ENCODE results near the gene TRIM17.

Gene TRIM17

DNA sequence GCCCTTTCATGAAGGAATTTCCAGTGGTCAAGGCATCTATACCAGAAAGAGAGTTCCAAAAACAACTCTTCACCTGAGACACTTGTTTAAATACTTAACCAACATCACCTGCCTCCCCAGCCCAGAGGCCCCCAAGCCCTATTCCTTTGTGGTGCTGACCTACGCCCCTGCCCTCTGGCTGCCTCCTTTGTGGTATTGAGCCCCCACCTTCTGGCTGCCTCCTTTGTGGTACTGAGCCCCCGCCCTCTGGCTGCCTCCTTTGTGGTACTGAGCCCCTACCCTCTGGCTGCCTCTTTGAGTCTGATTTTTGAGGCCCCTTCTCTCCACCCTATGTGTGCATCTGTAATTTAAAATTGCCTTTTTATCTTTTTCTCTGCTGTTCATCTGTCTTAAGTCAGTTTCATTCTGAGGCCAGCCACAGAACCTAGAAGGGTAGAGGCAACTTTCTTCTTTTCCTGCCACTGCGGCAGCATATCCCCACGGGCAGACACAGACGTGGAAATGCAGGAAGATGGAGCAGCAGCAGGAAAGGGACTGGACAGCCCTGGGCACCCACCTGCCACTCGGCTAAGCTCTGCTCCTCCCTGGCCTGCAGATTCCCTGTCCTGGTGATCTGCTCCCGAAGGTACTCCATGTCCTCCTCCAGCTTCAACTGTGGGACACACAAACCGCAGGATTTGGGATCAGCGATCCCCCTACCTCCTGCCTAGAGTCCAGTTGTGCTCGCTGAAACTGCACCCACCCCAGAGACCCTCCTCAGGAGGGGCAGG lies 3.2 kb downstream of the TRIM17 start:
- peaks cover 7% of the 10 kb centered on the region for H3K36me3 ChIP-seq (ENCODE audit: insufficient read depth, low read length)
- H3K4me3 ChIP-seq (ENCODE audit: low read length), result no peak overlapping the region
- no peaks in the 10 kb centered on the region for H3K9me3 ChIP-seq (replicated peaks; ENCODE audit: low read length)
- peaks cover 7% of the 10 kb centered on the region for H3K4me1 ChIP-seq (ENCODE audit: control insufficient read depth, insufficient read depth, low read length)
- peaks cover 36% of the 10 kb centered on the region for H3K27me3 ChIP-seq (ENCODE audit: control insufficient read depth, insufficient read depth, low read length)
- H3K9ac ChIP-seq (ENCODE audit: low read depth, low read length), result no peak overlapping the region
- H3K4me2 ChIP-seq (ENCODE audit: low read length), result no peak overlapping the region

- H3K27me3 ChIP-seq (ENCODE audit: control insufficient read depth, insufficient read depth, low read length), result peaks cover 20% of the 10 kb centered on the region
- no peak overlapping the region for H3K9ac ChIP-seq (ENCODE audit: low read depth, low read length)
- no peaks in the 10 kb centered on the region for H3K9me3 ChIP-seq (replicated peaks; ENCODE audit: low read length)
- peaks cover 16% of the 10 kb centered on the region for H3K4me1 ChIP-seq (ENCODE audit: control insufficient read depth, insufficient read depth, low read length)
- H3K36me3 ChIP-seq (ENCODE audit: insufficient read depth, low read length), result peaks cover 7% of the 10 kb centered on the region
- no peak overlapping the region for H3K4me2 ChIP-seq (ENCODE audit: low read length)
- H3K4me3 ChIP-seq (ENCODE audit: low read length), result no peak overlapping the region
These were observed 4.9 kb downstream of the TRIM17 start for GRCh38 chr1:228411548-228412430.

- H3K9ac ChIP-seq (ENCODE audit: low read depth, low read length), result no peak overlapping the region
- no peaks in the 10 kb centered on the region for H3K9me3 ChIP-seq (replicated peaks; ENCODE audit: low read length)
These were observed 5.5 kb downstream of the TRIM17 start for GRCh38 chr1:228411121-228411520.

DNA sequence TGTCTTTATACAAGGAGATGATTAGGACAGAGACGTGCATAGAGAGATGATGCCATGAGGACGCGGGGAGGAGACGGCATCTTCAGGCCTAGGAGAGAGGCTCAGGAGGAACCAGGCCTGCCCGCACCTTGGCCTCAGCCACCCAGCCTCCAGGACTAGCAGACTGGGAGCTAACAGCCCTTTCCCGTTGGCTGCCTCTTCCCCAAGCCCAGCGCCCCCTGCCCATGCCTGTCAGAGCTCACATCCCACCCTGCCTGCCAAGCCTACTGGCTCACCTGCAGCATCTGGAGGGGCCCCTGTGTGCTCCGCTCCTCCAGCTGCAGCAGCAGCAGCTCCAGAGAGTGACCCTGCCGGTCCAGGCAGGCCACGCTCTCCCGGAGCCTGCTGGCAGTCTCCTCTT lies 6.0 kb downstream of the TRIM17 start:
- no peak overlapping the region for H3K4me2 ChIP-seq (ENCODE audit: low read length)
- no peak overlapping the region for H3K4me3 ChIP-seq (ENCODE audit: low read length)
- H3K36me3 ChIP-seq (ENCODE audit: insufficient read depth, low read length), result peaks cover 7% of the 10 kb centered on the region
- peaks cover 11% of the 10 kb centered on the region for H3K4me1 ChIP-seq (ENCODE audit: control insufficient read depth, insufficient read depth, low read length)
- H3K9me3 ChIP-seq (replicated peaks; ENCODE audit: low read length), result no peaks in the 10 kb centered on the region
- H3K9ac ChIP-seq (ENCODE audit: low read depth, low read length), result no peak overlapping the region
- peaks cover 13% of the 10 kb centered on the region for H3K27me3 ChIP-seq (ENCODE audit: control insufficient read depth, insufficient read depth, low read length)

More at GRCh38 chr1:228411121-228411520, 5.5 kb downstream of the TRIM17 start:
- H3K27me3 ChIP-seq (ENCODE audit: control insufficient read depth, insufficient read depth, low read length), result peaks cover 17% of the 10 kb centered on the region
- no peak overlapping the region for H3K4me2 ChIP-seq (ENCODE audit: low read length)
- H3K4me3 ChIP-seq (ENCODE audit: low read length), result no peak overlapping the region
- peaks cover 15% of the 10 kb centered on the region for H3K4me1 ChIP-seq (ENCODE audit: control insufficient read depth, insufficient read depth, low read length)
- peaks cover 7% of the 10 kb centered on the region for H3K36me3 ChIP-seq (ENCODE audit: insufficient read depth, low read length)

DNA sequence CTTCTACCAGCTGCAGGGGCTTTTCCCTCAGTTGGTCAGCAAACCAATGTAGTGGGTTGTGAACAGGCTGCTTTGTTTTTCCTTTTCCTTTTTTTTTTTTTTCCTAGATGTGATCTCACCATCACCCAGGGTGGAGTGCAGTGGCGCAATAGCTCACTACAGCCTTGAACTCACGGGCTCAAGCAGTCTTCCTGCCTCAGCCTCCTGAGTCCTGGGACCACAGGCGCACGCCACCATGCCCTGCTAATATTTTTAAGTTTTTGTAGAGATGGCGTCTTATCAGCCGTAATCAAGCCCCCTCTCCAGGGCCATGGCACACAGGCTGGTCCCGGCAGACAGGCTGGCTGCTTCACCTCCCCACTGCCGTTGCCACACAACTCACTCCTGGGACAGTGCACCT lies 6.6 kb downstream of the TRIM17 start:
- Histone ChIP-seq H3K4me1 (ENCODE audit: control insufficient read depth, insufficient read depth, low read length) (peaks cover 11% of the 10 kb centered on the region), H3K4me2 (ENCODE audit: low read length) (no peak overlapping the region), H3K27me3 (ENCODE audit: control insufficient read depth, insufficient read depth, low read length) (peaks cover 6% of the 10 kb centered on the region), H3K4me3 (ENCODE audit: low read length) (no peak overlapping the region), H3K9ac (ENCODE audit: low read depth, low read length) (no peak overlapping the region), H3K36me3 (ENCODE audit: insufficient read depth, low read length) (peaks cover 7% of the 10 kb centered on the region), H3K9me3 (replicated peaks; ENCODE audit: low read length) (no peaks in the 10 kb centered on the region)

DNA sequence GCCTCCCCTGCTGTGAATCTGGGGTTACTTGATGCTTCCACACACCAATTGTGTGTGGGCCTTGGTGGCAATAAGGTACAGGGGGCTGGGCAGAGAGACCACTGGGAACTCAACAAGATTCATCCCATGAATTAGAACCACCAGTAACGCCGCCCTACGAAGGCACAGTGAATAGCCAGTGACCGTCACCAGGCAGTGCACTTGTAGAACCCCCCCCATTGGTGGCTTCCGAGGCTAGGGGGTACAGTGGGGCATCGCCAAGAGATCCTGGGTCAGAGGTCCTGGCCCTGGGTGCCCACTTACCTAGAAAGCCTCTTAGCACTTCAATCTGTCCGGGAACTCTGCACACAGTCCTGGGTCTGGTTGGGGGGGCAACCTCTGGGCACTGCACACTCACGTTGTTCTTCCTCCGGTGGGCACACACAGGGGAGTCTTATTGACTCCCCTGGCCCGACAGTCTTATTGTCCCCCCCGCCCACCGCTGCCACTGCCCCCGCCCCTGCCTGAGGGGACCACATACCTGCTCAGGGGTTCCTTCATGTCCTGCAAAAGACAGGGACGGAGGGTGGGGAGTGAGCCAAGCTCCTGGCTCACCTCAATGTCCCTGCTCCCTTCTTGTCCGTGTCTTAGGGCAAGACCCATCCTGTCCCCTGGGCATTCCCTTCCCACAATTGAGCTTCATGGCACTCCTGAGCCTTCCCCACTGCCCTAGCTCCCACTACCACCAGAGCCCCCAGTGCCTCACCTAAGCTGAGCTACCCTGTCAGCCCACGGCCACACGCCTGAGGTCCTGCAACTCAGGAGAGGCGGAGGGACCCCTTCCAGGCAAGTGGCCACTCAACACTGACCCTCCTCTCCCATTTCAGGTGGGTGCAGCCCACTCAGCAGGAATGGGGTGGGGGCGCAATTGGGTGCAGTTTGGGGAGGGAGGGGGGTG lies 7.5 kb downstream of the TRIM17 start:
- Histone ChIP-seq H3K9ac (ENCODE audit: low read depth, low read length) (no peak overlapping the region), H3K27me3 (ENCODE audit: control insufficient read depth, insufficient read depth, low read length) (no peaks in the 10 kb centered on the region), H3K4me1 (ENCODE audit: control insufficient read depth, insufficient read depth, low read length) (peaks cover 20% of the 10 kb centered on the region), H3K4me2 (ENCODE audit: low read length) (no peak overlapping the region), H3K9me3 (replicated peaks; ENCODE audit: low read length) (no peaks in the 10 kb centered on the region), H3K36me3 (ENCODE audit: insufficient read depth, low read length) (peaks cover 7% of the 10 kb centered on the region), H3K4me3 (ENCODE audit: low read length) (no peak overlapping the region)

GRCh38 chr1:228408041-228408868 lies 8.4 kb downstream of the TRIM17 start:
- Histone ChIP-seq H3K4me3 (ENCODE audit: low read length) (peak overlapping the region; percentile 97), H3K36me3 (ENCODE audit: insufficient read depth, low read length) (peaks cover 8% of the 10 kb centered on the region), H3K4me2 (ENCODE audit: low read length) (peak overlapping the region; percentile 97), H3K27me3 (ENCODE audit: control insufficient read depth, insufficient read depth, low read length) (no peaks in the 10 kb centered on the region), H3K9ac (ENCODE audit: low read depth, low read length) (peak overlapping the region; percentile 83), H3K4me1 (ENCODE audit: control insufficient read depth, insufficient read depth, low read length) (peaks cover 23% of the 10 kb centered on the region), H3K9me3 (replicated peaks; ENCODE audit: low read length) (no peaks in the 10 kb centered on the region)

- Histone ChIP-seq H3K9ac (ENCODE audit: low read depth, low read length) (peak overlapping the region; percentile 83), H3K4me1 (ENCODE audit: control insufficient read depth, insufficient read depth, low read length) (peaks cover 23% of the 10 kb centered on the region), H3K9me3 (replicated peaks; ENCODE audit: low read length) (no peaks in the 10 kb centered on the region), H3K4me2 (ENCODE audit: low read length) (peak overlapping the region; percentile 97), H3K36me3 (ENCODE audit: insufficient read depth, low read length) (peaks cover 14% of the 10 kb centered on the region), H3K27me3 (ENCODE audit: control insufficient read depth, insufficient read depth, low read length) (no peaks in the 10 kb centered on the region), H3K4me3 (ENCODE audit: low read length) (peak overlapping the region; percentile 97)
These were observed 9.3 kb downstream of the TRIM17 start for GRCh38 chr1:228407106-228408040.

DNA sequence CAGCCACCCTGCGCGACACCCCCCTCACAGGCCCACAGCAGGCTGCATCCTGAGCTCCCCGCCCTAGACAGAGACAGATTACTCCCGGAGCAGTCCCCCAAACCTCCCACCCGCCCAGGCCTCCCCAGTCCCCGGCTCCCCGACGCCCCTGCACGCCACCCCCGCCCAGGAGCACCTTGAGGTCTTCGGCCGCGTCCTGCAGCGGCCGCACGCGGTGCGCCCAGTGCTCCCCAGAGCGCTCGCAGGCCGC lies 10.8 kb downstream of the TRIM17 start:
- H3K9ac ChIP-seq (ENCODE audit: low read depth, low read length), result peak overlapping the region; percentile 95
- H3K4me3 ChIP-seq (ENCODE audit: low read length), result peak overlapping the region; percentile 97
- H3K9me3 ChIP-seq (replicated peaks; ENCODE audit: low read length), result no peaks in the 10 kb centered on the region
- H3K27me3 ChIP-seq (ENCODE audit: control insufficient read depth, insufficient read depth, low read length), result no peaks in the 10 kb centered on the region
- H3K4me1 ChIP-seq (ENCODE audit: control insufficient read depth, insufficient read depth, low read length), result peaks cover 23% of the 10 kb centered on the region
- H3K4me2 ChIP-seq (ENCODE audit: low read length), result peak overlapping the region; percentile 87
- H3K36me3 ChIP-seq (ENCODE audit: insufficient read depth, low read length), result peaks cover 15% of the 10 kb centered on the region
